K562 (cell line): ENCODE data around the gene NTRK2. TPM values are rescaled to one million over a fixed set of nuclear protein-coding genes. Genes with fewer than 3 reads are reported as not detected.

Experiments
- ATAC-seq: fragments of 200-7000 bp; cut with Tn5 transposase; 3 replicates; pipeline ENCODE4 v1.9.1; 2020; ENCODE audit warnings: moderate library complexity
- BruUV-seq: library from RNA; stranded (reverse); fragments of 400-500 nt; replicated peaks from 2 replicates; lab custom pipeline; 2021; lab: Mats Ljungman, UMichigan
- CTCF ChIA-PET: fragments of 300-600 bp; formaldehyde crosslinking; extraction: SDS; loops from one replicate; lab custom pipeline; 2021; ENCODE audit warnings: low intra/inter-chr PET ratio; lab: Yijun Ruan, JAX
- POLR2A ChIA-PET: fragments of 300-600, 350-650 bp; sonication (Branson Sonifier 250); formaldehyde crosslinking; extraction: SDS; loops from one replicate; lab custom pipeline; 2021; ENCODE audit warnings: antibody characterized with exemption, inconsistent platforms; lab: Yijun Ruan, JAX
- DNase-seq, 4 experiments: peaks; one replicate each; pipeline versions ENCODE4 v3.0.0 to v3.0.0-alpha.2; 2011 to 2018; ENCODE audit warnings: low spot score in 3 of 4, mixed read lengths in 3 of 4; ENCODE audit errors: extremely low read depth in 1 of 4
- FAIRE-seq: peaks from 2 replicates; lab custom pipeline; 2011; peaks lifted over from hg19 to GRCh38; lab: Jason Lieb, UNC
- H2AFZ ChIP-seq: 2 replicates; pipeline ENCODE4 v1.6.0; 2011; ENCODE audit warnings: low read depth, low read length, control low read depth, inconsistent platforms
- H3K27ac ChIP-seq: fragments of 200-600 bp; 3 replicates; pipeline ENCODE4 v1.8.0; 2011; ENCODE audit warnings: low read depth, mild to moderate bottlenecking, control low read depth, inconsistent platforms, low read length, moderate library complexity, mixed read lengths; ENCODE audit errors: extremely low read depth
- H3K27me3 ChIP-seq, 2 experiments: fragments of 300-600 bp in 1 of 2; 2 replicates in 1 of 2; 3 replicates in 1 of 2; pipeline versions ENCODE4 v1.6.0 to v1.8.0; 2011; ENCODE audit warnings: inconsistent platforms in 2 of 2, low read length in 2 of 2, mild to moderate bottlenecking in 1 of 2, mixed read lengths in 1 of 2, moderate library complexity in 1 of 2; ENCODE audit not compliant: control insufficient read depth in 2 of 2, insufficient read depth in 2 of 2
- H3K36me3 ChIP-seq: fragments of 300-600 bp; 3 replicates; pipeline ENCODE4 v1.8.0; 2011; ENCODE audit warnings: mild to moderate bottlenecking, low read length, inconsistent platforms; ENCODE audit not compliant: control insufficient read depth, insufficient read depth
- H3K4me1 ChIP-seq, 2 experiments: fragments of 200-600 bp in 1 of 2; replicated peaks in 1 of 2; 2 replicates in 1 of 2; 3 replicates in 1 of 2; pipeline versions ENCODE4 v1.5.1 to v1.8.0; 2011; ENCODE audit warnings: inconsistent platforms in 2 of 2, low read length in 2 of 2, mild to moderate bottlenecking in 1 of 2, mixed read lengths in 1 of 2, moderate library complexity in 1 of 2; ENCODE audit not compliant: control insufficient read depth in 2 of 2, insufficient read depth in 2 of 2
- H3K4me2 ChIP-seq: 2 replicates; pipeline ENCODE4 v1.6.1; 2011; ENCODE audit warnings: low read length, control low read depth, inconsistent platforms, mixed read lengths; ENCODE audit not compliant: insufficient read depth
- H3K4me3 ChIP-seq: fragments of 200-600 bp; sonication (generic), shearing (Covaris generic); 2 replicates; pipeline ENCODE4 v1.5.1; 2016; ENCODE audit warnings: control low read depth, inconsistent platforms
- H3K79me2 ChIP-seq: fragments of 200-600 bp; 3 replicates; pipeline ENCODE4 v1.8.0; 2011; ENCODE audit warnings: low read length, inconsistent platforms; ENCODE audit not compliant: control insufficient read depth, insufficient read depth
- H3K9ac ChIP-seq, 2 experiments: 2 replicates each; pipeline versions ENCODE4 v1.6.0 to v1.6.1; 2011; ENCODE audit warnings: low read depth in 2 of 2, low read length in 2 of 2, control low read depth in 1 of 2, inconsistent platforms in 1 of 2, mild to moderate bottlenecking in 1 of 2, mixed read lengths in 1 of 2; ENCODE audit not compliant: insufficient read depth in 1 of 2
- H3K9me1 ChIP-seq: one replicate; pipeline ENCODE4 v1.6.0; 2011; ENCODE audit warnings: inconsistent platforms, mild to moderate bottlenecking, low read length, moderate library complexity; ENCODE audit not compliant: control insufficient read depth, insufficient read depth
- H3K9me3 ChIP-seq: replicated peaks from 2 replicates; pipeline ENCODE4 v1.5.1; 2011; ENCODE audit warnings: low read depth, low read length, inconsistent platforms; ENCODE audit not compliant: control insufficient read depth, insufficient read depth
- H4K20me1 ChIP-seq: replicated peaks from 2 replicates; pipeline ENCODE4 v1.6.1; 2011; ENCODE audit warnings: low read length, inconsistent platforms, mixed read lengths; ENCODE audit not compliant: control insufficient read depth, insufficient read depth
- KLF6 ChIP-seq: fragments of 250-450 bp; sonication (Bioruptor Pico); IDR thresholded peaks from 2 replicates; pipeline ENCODE4 v1.4.0; 2020; ENCODE audit warnings: mild to moderate bottlenecking, moderate library complexity, borderline replicate concordance
- MIER1 ChIP-seq: fragments of 450-650 bp; IDR thresholded peaks from 2 replicates; pipeline ENCODE4 v1.6.1; 2016; ENCODE audit warnings: antibody characterized with exemption, mild to moderate bottlenecking, low read depth
- NFE2 ChIP-seq: IDR thresholded peaks from 2 replicates; pipeline ENCODE4 v1.6.1; 2014; ENCODE audit warnings: antibody characterized with exemption, low read depth
- NFE2L1 ChIP-seq: fragments of 450-650 bp; IDR thresholded peaks from 2 replicates; pipeline ENCODE4 v1.6.1; 2016; ENCODE audit warnings: missing genetic modification characterization, low read depth, mild to moderate bottlenecking, missing compliant biosample characterization, moderate library complexity, borderline replicate concordance
- NFXL1 ChIP-seq: fragments of 450-650 bp; formaldehyde crosslinking; IDR thresholded peaks from 2 replicates; pipeline ENCODE4 v1.4.0; 2021; ENCODE audit warnings: mild to moderate bottlenecking
- PRMT5 ChIP-seq: sonication (generic); formaldehyde crosslinking; IDR thresholded peaks from 2 replicates; pipeline ENCODE4 v1.5.0; 2020; ENCODE audit warnings: missing genetic modification reagents
- RCOR1 ChIP-seq, 2 experiments: IDR thresholded peaks; 2 replicates each; pipeline ENCODE4 v1.6.1; 2012; ENCODE audit warnings: low read depth in 2 of 2, low read length in 2 of 2, borderline replicate concordance in 1 of 2, improper control_type of control experiment in 1 of 2
- ZBTB1 ChIP-seq: sonication (generic); formaldehyde crosslinking; IDR thresholded peaks from 2 replicates; pipeline ENCODE4 v1.8.1; 2023; ENCODE audit warnings: missing genetic modification reagents, low read depth, mild to moderate bottlenecking, borderline replicate concordance
- ZNF12 ChIP-seq: sonication (generic); formaldehyde crosslinking; IDR thresholded peaks from 2 replicates; pipeline ENCODE4 v1.4.0; 2020; ENCODE audit warnings: mild to moderate bottlenecking, missing genetic modification reagents
- ZNF785 ChIP-seq: fragments of 250-450 bp; sonication (Bioruptor Pico); IDR thresholded peaks from 2 replicates; pipeline ENCODE4 v1.4.0; 2020; ENCODE audit warnings: mild to moderate bottlenecking
- WGBS: fragments of 100-300 bp; shearing (Covaris generic); methylation state at CpG from one replicate; pipeline ENCODE4 v1.1.6; 2016; ENCODE audit warnings: low coverage, mixed read lengths; ENCODE audit not compliant: insufficient coverage; ENCODE audit errors: missing lambda C conversion rate; 5-methylcytosine and 5-hydroxymethylcytosine counted together
- in situ Hi-C: fragments of 300-500 bp; cut with MboI; formaldehyde crosslinking; loops from 4 replicates; pipeline ENCODE4 v1.15.0; 2018; ENCODE audit warnings: inconsistent platforms, mixed read lengths
- intact Hi-C: fragments of 100-400 bp; cut with micrococcal nuclease; formaldehyde crosslinking; loops from 2 replicates; pipeline ENCODE4 v1.14.2; 2022
- polyA plus RNA-seq, 8 experiments: library from polyadenylated mRNA; depleted of rRNA in 4 of 8; stranded (reverse) in 5 of 8; unstranded in 3 of 8; fragments of >200 nt; fragmentation: Nextera tagmentation in 2 of 8; fragmentation: Illumina TruSeq in 1 of 8; extraction: Ambion mirVana in 2 of 8; extraction: Trizol in 1 of 8; gene quantifications; 2 replicates each; pipeline versions ENCODE4 v1.2.1 to v1.2.3, GENCODE V29; 2011 to 2014; ENCODE audit warnings: inconsistent platforms in 1 of 8, missing spikeins in 1 of 8
- total RNA-seq, 7 experiments: library from RNA; depleted of rRNA in 6 of 7; stranded (reverse); fragments of >200 nt in 6 of 7; fragmentation: Illumina TruSeq in 2 of 7; extraction: Trizol in 2 of 7; gene quantifications; 2 replicates each; pipeline versions ENCODE4 v1.2.1 to v1.2.3, GENCODE V29; 2011 to 2021; ENCODE audit warnings: low replicate concordance in 1 of 7
- TF ChIP-seq, protein P1 (sequence below): sonication (generic); formaldehyde crosslinking; IDR thresholded peaks from 2 replicates; pipeline ENCODE4 v1.5.0; 2020; ENCODE audit warnings: missing genetic modification reagents
- TF ChIP-seq, protein P2 (sequence below): fragments of 450-650 bp; conservative IDR thresholded peaks from 2 replicates; pipeline ENCODE4 v1.6.1; 2016; ENCODE audit warnings: missing genetic modification characterization, low read depth, mild to moderate bottlenecking, control low read depth, missing compliant biosample characterization
- TF ChIP-seq, protein P3 (sequence below): fragments of 250-450 bp; sonication (Bioruptor Pico); IDR thresholded peaks from 2 replicates; pipeline ENCODE4 v1.9.0; 2021; ENCODE audit warnings: mild to moderate bottlenecking, inconsistent platforms
- TF ChIP-seq, protein P4 (sequence below): sonication (generic); formaldehyde crosslinking; IDR thresholded peaks from 2 replicates; pipeline ENCODE4 v1.8.1; 2022; ENCODE audit warnings: missing genetic modification reagents
- TF ChIP-seq, protein P5 (sequence below): fragments of 450-650 bp; IDR thresholded peaks from 2 replicates; pipeline ENCODE4 v1.6.1; 2016; ENCODE audit warnings: borderline replicate concordance

The NTRK2 gene
- total and polyA plus RNA-seq, 9 of the 15 experiments (the other 6 are each of a cell fraction or from before 2014, with no cell fraction given), result not detected

DNA sequence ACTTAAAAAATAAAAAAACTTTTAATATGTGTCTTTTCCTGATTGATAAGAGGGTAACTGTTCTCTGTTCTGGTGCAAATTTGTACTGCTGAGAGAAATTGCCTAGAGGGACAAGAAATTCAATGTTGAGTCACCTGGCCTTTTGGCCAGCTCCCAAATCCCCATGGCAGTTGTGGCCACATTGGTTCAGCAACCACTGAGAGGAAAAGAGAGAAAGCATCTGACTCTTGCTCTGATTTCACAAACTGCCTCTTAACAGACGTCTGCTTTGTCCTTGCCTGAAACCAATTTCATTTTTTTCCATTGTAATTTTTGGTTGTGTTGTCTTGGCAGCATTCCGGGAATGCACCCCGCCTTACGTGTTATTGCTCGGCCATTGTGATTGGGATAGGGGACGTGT, 42.4 kb downstream of the NTRK2 start:
- ChIA-PET CTCF (no interaction called here), POLR2A (no interaction called here)
- Histone ChIP-seq H3K4me1 (no peaks in the 10 kb centered on the region), H2AFZ (no peak overlapping the region), H4K20me1 (no peaks in the 10 kb centered on the region), H3K4me3 (no peak overlapping the region), H3K9ac (no peak overlapping the region), H3K27ac (no peak overlapping the region), H3K9me1 (no peaks in the 10 kb centered on the region), H3K4me2 (no peak overlapping the region), H3K27me3 (no peaks in the 10 kb centered on the region), H3K36me3 (no peaks in the 10 kb centered on the region), H3K9me3 (no peaks in the 10 kb centered on the region), H3K79me2 (no peaks in the 10 kb centered on the region)
- DNase-seq, result no peak
- no peak for ATAC-seq
- in situ Hi-C loops, result no loop called here
- WGBS, result 0% methylated on average over 5 of the region's 6 CpGs
- intact Hi-C loops, result no loop called here
- no peak for FAIRE-seq
- no TSS peak for BruUV-seq
- TF ChIP-seq, protein P1, sequence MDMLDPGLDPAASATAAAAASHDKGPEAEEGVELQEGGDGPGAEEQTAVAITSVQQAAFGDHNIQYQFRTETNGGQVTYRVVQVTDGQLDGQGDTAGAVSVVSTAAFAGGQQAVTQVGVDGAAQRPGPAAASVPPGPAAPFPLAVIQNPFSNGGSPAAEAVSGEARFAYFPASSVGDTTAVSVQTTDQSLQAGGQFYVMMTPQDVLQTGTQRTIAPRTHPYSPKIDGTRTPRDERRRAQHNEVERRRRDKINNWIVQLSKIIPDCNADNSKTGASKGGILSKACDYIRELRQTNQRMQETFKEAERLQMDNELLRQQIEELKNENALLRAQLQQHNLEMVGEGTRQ, result no peak
- TF ChIP-seq, protein P2, sequence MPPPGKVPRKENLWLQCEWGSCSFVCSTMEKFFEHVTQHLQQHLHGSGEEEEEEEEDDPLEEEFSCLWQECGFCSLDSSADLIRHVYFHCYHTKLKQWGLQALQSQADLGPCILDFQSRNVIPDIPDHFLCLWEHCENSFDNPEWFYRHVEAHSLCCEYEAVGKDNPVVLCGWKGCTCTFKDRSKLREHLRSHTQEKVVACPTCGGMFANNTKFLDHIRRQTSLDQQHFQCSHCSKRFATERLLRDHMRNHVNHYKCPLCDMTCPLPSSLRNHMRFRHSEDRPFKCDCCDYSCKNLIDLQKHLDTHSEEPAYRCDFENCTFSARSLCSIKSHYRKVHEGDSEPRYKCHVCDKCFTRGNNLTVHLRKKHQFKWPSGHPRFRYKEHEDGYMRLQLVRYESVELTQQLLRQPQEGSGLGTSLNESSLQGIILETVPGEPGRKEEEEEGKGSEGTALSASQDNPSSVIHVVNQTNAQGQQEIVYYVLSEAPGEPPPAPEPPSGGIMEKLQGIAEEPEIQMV (tag), result no peak
- TF ChIP-seq, protein P3, sequence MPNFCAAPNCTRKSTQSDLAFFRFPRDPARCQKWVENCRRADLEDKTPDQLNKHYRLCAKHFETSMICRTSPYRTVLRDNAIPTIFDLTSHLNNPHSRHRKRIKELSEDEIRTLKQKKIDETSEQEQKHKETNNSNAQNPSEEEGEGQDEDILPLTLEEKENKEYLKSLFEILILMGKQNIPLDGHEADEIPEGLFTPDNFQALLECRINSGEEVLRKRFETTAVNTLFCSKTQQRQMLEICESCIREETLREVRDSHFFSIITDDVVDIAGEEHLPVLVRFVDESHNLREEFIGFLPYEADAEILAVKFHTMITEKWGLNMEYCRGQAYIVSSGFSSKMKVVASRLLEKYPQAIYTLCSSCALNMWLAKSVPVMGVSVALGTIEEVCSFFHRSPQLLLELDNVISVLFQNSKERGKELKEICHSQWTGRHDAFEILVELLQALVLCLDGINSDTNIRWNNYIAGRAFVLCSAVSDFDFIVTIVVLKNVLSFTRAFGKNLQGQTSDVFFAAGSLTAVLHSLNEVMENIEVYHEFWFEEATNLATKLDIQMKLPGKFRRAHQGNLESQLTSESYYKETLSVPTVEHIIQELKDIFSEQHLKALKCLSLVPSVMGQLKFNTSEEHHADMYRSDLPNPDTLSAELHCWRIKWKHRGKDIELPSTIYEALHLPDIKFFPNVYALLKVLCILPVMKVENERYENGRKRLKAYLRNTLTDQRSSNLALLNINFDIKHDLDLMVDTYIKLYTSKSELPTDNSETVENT (CRISPR knock-in tag), result no peak
- TF ChIP-seq MIER1 (no peak), ZBTB1 (CRISPR knock-in tag) (no peak), KLF6 (CRISPR knock-in tag) (no peak), PRMT5 (no peak), RCOR1 (IDR thresholded peaks at IDR 0.05; ENCODE audit: borderline replicate concordance in 1 of 2, low read depth in 2 of 2, low read length in 2 of 2) (no peak), ZNF12 (CRISPR knock-in tag) (no peak), NFE2L1 (tag) (no peak), ZNF785 (CRISPR knock-in tag) (no peak), NFE2 (no peak), NFXL1 (no peak)
- TF ChIP-seq, protein P4, sequence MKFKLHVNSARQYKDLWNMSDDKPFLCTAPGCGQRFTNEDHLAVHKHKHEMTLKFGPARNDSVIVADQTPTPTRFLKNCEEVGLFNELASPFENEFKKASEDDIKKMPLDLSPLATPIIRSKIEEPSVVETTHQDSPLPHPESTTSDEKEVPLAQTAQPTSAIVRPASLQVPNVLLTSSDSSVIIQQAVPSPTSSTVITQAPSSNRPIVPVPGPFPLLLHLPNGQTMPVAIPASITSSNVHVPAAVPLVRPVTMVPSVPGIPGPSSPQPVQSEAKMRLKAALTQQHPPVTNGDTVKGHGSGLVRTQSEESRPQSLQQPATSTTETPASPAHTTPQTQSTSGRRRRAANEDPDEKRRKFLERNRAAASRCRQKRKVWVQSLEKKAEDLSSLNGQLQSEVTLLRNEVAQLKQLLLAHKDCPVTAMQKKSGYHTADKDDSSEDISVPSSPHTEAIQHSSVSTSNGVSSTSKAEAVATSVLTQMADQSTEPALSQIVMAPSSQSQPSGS (CRISPR knock-in tag), result no peak
- TF ChIP-seq, protein P5, sequence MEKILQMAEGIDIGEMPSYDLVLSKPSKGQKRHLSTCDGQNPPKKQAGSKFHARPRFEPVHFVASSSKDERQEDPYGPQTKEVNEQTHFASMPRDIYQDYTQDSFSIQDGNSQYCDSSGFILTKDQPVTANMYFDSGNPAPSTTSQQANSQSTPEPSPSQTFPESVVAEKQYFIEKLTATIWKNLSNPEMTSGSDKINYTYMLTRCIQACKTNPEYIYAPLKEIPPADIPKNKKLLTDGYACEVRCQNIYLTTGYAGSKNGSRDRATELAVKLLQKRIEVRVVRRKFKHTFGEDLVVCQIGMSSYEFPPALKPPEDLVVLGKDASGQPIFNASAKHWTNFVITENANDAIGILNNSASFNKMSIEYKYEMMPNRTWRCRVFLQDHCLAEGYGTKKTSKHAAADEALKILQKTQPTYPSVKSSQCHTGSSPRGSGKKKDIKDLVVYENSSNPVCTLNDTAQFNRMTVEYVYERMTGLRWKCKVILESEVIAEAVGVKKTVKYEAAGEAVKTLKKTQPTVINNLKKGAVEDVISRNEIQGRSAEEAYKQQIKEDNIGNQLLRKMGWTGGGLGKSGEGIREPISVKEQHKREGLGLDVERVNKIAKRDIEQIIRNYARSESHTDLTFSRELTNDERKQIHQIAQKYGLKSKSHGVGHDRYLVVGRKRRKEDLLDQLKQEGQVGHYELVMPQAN, result no peak
